ENCODE measurements around the gene SERP1.
A peak's percentile ranks its signal among the peaks of the same experiment; 100 is the strongest.

SERP1 gene

GRCh38 chr3:150497956-150498355 lies 48.3 kb downstream of the SERP1 start:
- no peak for DNase-seq (ENCODE audit: low read depth, low spot score)
- no peak overlapping the region for H3K4me3 ChIP-seq (ENCODE audit: low read length)

- peak; percentile 39 for DNase-seq (ENCODE audit: low read depth, low spot score)
Measured at GRCh38 chr3:150495563-150496168, 50.6 kb downstream of the SERP1 start.

GRCh38 chr3:150495149-150495548 lies 51.1 kb downstream of the SERP1 start:
- no peak for DNase-seq (ENCODE audit: low read depth, low spot score)
- H3K4me3 ChIP-seq (ENCODE audit: low read length), result no peak overlapping the region

More at GRCh38 chr3:150495563-150496168, 50.6 kb downstream of the SERP1 start:
- no peak overlapping the region for H3K4me3 ChIP-seq (ENCODE audit: low read length)

- no peak for DNase-seq (ENCODE audit: low read depth, low spot score)
- H3K4me3 ChIP-seq (ENCODE audit: low read length), result no peak overlapping the region
Measured at GRCh38 chr3:150494411-150494977, 51.8 kb downstream of the SERP1 start.
